K562 (cell line): ENCODE measurements around the gene SLC25A4.
"Not testable (repeated sequence)": the region's sequence is repeated elsewhere in the genome, so short reads cannot be mapped to it uniquely, and the experiment has no call there.

ENCODE experiments used
- EZH2 ChIP-seq: IDR thresholded peaks from 2 replicates; pipeline ENCODE4 v1.6.1; 2012; ENCODE audit warnings: low read depth, mild to moderate bottlenecking, inconsistent platforms, low read length, borderline replicate concordance
- FOXM1 ChIP-seq, 2 experiments: fragments of 450-650 bp in 1 of 2; sonication (generic) in 1 of 2; formaldehyde crosslinking in 1 of 2; IDR thresholded peaks; 2 replicates each; pipeline versions ENCODE4 v1.6.1 to v1.9.0; 2017 to 2022; ENCODE audit warnings: low read depth in 2 of 2, mild to moderate bottlenecking in 2 of 2, missing genetic modification reagents in 1 of 2, moderate library complexity in 1 of 2
- TAF1 ChIP-seq: IDR thresholded peaks from 2 replicates; pipeline ENCODE4 v1.6.1; 2011; ENCODE audit warnings: mild to moderate bottlenecking, low read length, moderate library complexity; ENCODE audit not compliant: insufficient read depth, control insufficient read depth, severe bottlenecking; ENCODE audit errors: extremely low read depth
- TF ChIP-seq, protein P1 (sequence below): fragments of 450-650 bp; formaldehyde crosslinking; IDR thresholded peaks from 2 replicates; pipeline ENCODE4 v1.4.0; 2022; ENCODE audit warnings: mild to moderate bottlenecking, moderate library complexity
- TF ChIP-seq, protein P2 (sequence below): IDR thresholded peaks from 3 replicates; pipeline ENCODE4 v1.6.1; 2011; ENCODE audit warnings: borderline replicate concordance, mild to moderate bottlenecking; ENCODE audit not compliant: insufficient read length, insufficient read depth

DNA sequence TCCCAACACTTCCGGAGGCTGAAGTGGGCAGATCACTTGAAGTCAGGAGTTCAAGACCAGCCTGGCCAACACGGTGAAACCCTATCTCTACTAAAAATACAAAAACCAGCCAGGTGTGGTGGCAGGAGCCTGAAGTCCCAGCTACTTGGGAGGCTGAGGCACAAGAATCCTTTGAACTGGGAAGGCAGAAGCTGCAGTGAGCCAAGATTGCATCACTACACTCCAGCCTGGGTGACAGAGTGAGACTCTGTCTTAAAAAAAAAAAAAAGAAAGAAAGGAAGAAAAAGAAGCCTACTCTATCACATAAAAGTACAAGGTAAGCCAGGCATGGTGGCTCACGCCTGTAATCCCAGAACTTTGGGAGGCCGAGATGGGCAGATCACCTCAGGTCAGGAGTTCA is 55.1 kb downstream of the SLC25A4 start:
- not testable (repeated sequence) for TF ChIP-seq TAF1; EZH2; FOXM1 (IDR thresholded peaks at IDR 0.05; ENCODE audit: low read depth); FOXM1 (CRISPR knock-in tag; IDR thresholded peaks at IDR 0.05; ENCODE audit: low read depth)
- TF ChIP-seq, protein P1, sequence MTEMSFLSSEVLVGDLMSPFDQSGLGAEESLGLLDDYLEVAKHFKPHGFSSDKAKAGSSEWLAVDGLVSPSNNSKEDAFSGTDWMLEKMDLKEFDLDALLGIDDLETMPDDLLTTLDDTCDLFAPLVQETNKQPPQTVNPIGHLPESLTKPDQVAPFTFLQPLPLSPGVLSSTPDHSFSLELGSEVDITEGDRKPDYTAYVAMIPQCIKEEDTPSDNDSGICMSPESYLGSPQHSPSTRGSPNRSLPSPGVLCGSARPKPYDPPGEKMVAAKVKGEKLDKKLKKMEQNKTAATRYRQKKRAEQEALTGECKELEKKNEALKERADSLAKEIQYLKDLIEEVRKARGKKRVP (CRISPR knock-in tag), result not testable (repeated sequence)
- TF ChIP-seq, protein P2, sequence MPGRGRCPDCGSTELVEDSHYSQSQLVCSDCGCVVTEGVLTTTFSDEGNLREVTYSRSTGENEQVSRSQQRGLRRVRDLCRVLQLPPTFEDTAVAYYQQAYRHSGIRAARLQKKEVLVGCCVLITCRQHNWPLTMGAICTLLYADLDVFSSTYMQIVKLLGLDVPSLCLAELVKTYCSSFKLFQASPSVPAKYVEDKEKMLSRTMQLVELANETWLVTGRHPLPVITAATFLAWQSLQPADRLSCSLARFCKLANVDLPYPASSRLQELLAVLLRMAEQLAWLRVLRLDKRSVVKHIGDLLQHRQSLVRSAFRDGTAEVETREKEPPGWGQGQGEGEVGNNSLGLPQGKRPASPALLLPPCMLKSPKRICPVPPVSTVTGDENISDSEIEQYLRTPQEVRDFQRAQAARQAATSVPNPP, result not testable (repeated sequence)
